HG03457 (cell line): ENCODE results near the gene MAPK14.
A peak's percentile ranks its signal among the peaks of the same experiment; 100 is the strongest.
"Not testable (repeated sequence)": the region's sequence is repeated elsewhere in the genome, so short reads cannot be mapped to it uniquely, and the experiment has no call there.

Experiments used
- ATAC-seq: cut with Tn5 transposase; IDR thresholded peaks from one replicate; pipeline ENCODE4 v1.9.1; 2021; ENCODE audit warnings: moderate number of reproducible peaks; ENCODE audit not compliant: unreplicated experiment

Gene MAPK14

GRCh38 chr6:36027501-36028087 lies at the start of gene MAPK14:
MAPK14 (plus strand) TSS chr6:36027808; CDS start chr6:36028158, 350 bp downstream.
- ATAC-seq, result peak; percentile 79

- ATAC-seq, result not testable (repeated sequence)
Measured at GRCh38 chr6:35980126-35980525, 47.5 kb upstream of the MAPK14 start.

GRCh38 chr6:35980991-35981645 lies 46.5 kb upstream of the MAPK14 start:
- ATAC-seq, result no peak

GRCh38 chr6:35984701-35985100 lies 42.9 kb upstream of the MAPK14 start:
- ATAC-seq, result no peak

- not testable (repeated sequence) for ATAC-seq
Measured at GRCh38 chr6:35988047-35988446, 39.6 kb upstream of the MAPK14 start.

GRCh38 chr6:35993150-35993549 lies 34.5 kb upstream of the MAPK14 start:
- ATAC-seq, result no peak

- no peak for ATAC-seq
Measured at GRCh38 chr6:36000451-36000850, 27.2 kb upstream of the MAPK14 start.

- ATAC-seq, result no peak
Measured at GRCh38 chr6:36015666-36016065, 11.9 kb upstream of the MAPK14 start.

- no peak for ATAC-seq
Measured at GRCh38 chr6:36018339-36018738, 9.3 kb upstream of the MAPK14 start.

- ATAC-seq, result no peak
Measured at GRCh38 chr6:36019167-36019566, 8.4 kb upstream of the MAPK14 start.

- ATAC-seq, result no peak
Measured at GRCh38 chr6:36020154-36020553, 7.5 kb upstream of the MAPK14 start.

- ATAC-seq, result no peak
Measured at GRCh38 chr6:36023996-36024795, 3.4 kb upstream of the MAPK14 start, which contains the start of gene SLC26A8. SLC26A8 (minus strand) TSS chr6:36024641; CDS start chr6:36019707, 4,934 bp downstream.

- no peak for ATAC-seq
Measured at GRCh38 chr6:36025260-36025931, 2.2 kb upstream of the MAPK14 start.

GRCh38 chr6:36025932-36026327 lies 1.7 kb upstream of the MAPK14 start:
- no peak for ATAC-seq

GRCh38 chr6:36028088-36028876 lies 674 bp downstream of the MAPK14 start:
- peak; percentile 15 for ATAC-seq

- no peak for ATAC-seq
Measured at GRCh38 chr6:36028877-36029324, 1.3 kb downstream of the MAPK14 start.

GRCh38 chr6:36029464-36029863 lies 1.9 kb downstream of the MAPK14 start:
- ATAC-seq, result no peak

GRCh38 chr6:36032261-36032660 lies 4.7 kb downstream of the MAPK14 start:
- no peak for ATAC-seq

- not testable (repeated sequence) for ATAC-seq
Measured at GRCh38 chr6:36033144-36033543, 5.5 kb downstream of the MAPK14 start.

GRCh38 chr6:36033935-36034334 lies 6.3 kb downstream of the MAPK14 start:
- ATAC-seq, result no peak
